HG03060 (cell line): ENCODE results near the gene SLC9A9.

Source experiments
- ATAC-seq: cut with Tn5 transposase; IDR thresholded peaks from one replicate; pipeline ENCODE4 v1.9.1; 2021; ENCODE audit warnings: low read depth, moderate number of reproducible peaks; ENCODE audit not compliant: unreplicated experiment

Gene SLC9A9

GRCh38 chr3:143653935-143654334 is 194.3 kb downstream of the SLC9A9 start:
- ATAC-seq = no peak

DNA sequence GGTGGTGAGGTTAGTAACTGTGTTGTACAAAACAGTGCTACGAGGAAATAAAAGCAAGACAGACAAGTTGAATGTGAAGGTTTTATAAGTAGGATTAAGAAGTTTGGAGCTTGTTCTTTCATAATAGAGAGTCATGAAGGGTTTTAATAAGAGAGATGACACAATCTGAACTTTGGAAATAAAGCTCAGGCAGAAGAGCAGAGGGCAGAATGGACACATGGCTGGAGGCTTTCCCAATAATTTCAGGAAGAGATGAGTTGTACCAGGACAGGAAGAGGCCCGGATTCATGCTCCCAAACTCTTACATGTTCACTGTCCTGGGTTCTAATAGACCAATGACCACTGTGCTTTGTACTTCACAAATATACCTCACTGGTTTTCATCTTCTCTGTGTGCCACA is 194.8 kb downstream of the SLC9A9 start:
- ATAC-seq = no peak

DNA sequence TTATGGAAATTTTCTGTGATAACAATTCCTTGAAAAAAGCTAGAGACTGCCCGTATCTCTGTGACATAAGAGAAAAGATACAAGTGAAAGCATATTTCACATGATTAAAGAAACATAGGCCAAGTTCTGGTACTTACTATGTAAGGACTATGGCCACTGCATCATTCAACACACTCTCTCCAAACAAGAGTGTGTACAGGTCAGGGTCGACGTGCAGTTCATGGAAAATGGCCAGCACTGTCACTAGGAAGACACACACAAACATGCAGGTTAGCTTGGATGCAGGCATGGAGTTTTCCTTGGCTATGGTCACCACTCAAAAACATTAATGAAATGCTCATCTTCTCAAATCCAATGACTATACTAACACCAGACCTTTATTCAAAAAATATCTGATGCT is 196.2 kb downstream of the SLC9A9 start:
- ATAC-seq = no peak

DNA sequence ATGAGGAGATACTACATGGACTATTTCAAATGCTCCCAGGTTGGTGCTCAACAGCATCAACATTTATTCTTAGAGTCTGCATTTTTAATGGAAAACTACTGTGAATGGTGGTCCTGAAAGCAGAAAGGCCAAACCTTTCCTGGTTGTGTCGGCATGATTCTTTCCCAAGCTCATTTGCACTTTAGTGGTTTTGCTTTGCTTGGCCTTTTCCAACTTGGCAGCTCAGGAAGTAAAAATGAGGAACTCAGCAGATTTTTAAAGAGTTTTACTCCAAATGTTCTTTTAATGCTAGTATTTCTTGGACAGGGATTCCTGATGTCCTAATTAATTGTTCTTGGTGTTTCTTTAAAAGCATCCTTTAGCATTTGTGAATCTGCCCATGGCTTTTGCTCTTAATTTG is 197.4 kb downstream of the SLC9A9 start:
- no peak for ATAC-seq

DNA sequence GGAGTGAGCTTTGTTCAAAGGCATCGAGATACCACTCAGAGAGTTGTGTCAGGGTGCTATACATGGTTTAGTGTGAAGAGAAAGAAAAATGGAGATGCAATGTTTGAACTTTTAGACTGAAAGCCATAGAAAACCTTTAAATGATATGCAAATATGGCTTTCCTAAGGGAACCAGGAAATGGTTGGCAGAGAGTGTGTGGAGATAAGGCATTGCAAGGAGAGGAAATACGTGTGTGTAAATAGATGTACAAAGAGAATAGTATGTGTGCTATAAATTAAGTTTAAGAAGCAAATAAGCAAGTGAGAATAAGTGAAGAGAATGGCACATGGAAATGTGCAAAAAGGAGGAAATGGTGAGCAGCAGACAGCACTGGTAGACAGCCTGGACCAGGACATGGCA is 198.1 kb downstream of the SLC9A9 start:
- ATAC-seq = no peak

DNA sequence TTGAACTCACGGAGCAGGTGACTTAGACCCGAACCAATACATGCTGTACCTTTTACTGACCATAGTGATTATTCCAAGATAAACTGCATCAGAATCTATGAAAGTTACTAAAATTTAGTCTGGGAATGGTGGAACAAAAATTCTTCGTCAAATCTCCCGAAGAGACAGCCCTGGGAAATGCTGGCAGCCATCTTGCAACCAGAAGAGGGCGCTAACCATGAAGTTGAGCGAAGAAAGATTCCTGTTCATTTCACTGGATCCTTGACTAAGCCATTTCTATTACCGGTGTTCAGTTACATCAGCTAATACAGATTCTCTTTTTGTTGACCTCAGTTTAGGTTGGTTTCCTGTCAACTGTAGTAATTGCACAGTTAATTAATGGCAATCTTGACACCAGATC is 199.6 kb downstream of the SLC9A9 start:
- no peak for ATAC-seq

DNA sequence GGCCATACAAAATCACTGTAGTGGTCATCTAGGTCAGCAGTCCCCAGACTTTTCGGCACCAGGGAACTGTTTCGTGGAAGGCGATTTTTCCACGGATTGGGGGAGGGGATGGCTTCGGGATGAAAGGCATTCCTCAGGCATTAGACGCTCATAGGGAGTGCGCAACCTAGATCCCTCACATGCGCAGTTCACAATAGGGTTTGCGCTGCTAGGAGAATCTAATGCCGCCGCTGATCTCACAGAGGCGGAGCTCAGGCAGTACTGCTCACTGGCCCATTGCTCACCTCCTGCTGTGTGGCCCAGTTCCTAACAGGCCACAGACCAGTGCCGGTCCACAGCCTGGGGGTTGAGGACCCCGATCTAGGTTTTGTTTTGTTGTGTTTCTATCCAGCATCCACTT is 200.1 kb downstream of the SLC9A9 start:
- ATAC-seq = no peak

GRCh38 chr3:143644370-143645089 is 203.7 kb downstream of the SLC9A9 start:
- no peak for ATAC-seq

GRCh38 chr3:143643905-143644304 is 204.4 kb downstream of the SLC9A9 start:
- no peak for ATAC-seq

DNA sequence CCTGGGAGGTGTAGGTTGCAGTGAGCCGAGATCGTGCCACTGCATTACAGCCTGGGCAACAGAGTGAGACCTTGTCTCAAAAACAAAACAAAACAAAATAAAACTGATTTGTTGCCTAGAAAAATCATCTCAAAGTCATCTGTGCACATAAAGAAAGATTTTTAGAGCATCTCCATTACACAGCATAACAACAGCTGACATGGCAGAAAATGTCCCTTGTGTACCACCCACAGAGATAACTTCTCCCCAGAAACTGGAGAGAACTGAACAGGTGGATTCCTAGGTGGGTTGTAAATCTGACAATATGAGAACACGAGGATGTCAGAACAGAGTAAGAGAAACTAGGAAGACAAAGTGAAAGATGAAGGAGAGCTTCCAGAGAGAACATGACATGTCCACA is 207.5 kb downstream of the SLC9A9 start:
- ATAC-seq = no peak

- no peak for ATAC-seq
These were observed 211.1 kb downstream of the SLC9A9 start for GRCh38 chr3:143637133-143637532.

DNA sequence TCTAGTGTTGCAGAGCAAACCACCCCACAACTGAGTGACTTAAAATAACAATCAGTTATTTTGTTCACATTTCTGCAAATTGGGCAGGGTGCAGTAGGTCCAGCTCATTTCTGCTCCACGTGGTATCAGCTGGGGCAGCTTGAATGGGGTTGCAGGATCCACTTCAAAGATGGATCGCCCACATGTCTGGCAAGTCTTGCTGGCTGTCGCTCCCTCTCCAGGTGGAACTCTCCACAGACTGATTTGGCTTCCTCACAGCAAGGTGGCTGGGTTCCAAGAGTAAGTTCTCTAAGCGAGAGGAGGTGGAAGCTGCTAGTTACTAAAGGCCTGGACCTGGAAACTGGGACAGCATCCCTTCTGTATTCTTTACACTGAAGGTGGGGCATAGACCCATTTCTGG is 213.3 kb downstream of the SLC9A9 start:
- no peak for ATAC-seq

GRCh38 chr3:143634427-143634826 is 213.8 kb downstream of the SLC9A9 start:
- ATAC-seq = no peak

- ATAC-seq = no peak
These were observed 214.5 kb downstream of the SLC9A9 start for GRCh38 chr3:143633816-143634215.

GRCh38 chr3:143629726-143630125 is 218.5 kb downstream of the SLC9A9 start:
- no peak for ATAC-seq

DNA sequence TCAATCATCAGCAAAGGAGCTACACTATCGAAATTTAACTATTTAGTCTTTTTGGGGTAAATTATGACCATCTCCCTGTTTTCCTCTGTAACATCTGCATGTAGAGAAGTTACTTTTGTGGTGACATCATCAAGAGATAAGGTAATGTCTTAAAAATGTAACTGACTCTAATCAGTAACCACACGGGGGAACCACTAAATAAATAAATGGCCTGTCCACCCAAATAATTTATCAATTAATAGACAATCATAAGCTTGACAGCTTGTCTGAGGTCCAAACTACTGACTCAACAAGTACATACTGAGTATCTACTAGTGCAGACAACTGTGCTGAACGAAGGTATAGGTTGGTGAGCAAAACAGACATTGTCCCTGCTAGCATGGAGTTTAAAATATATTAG is 219.3 kb downstream of the SLC9A9 start:
- no peak for ATAC-seq

DNA sequence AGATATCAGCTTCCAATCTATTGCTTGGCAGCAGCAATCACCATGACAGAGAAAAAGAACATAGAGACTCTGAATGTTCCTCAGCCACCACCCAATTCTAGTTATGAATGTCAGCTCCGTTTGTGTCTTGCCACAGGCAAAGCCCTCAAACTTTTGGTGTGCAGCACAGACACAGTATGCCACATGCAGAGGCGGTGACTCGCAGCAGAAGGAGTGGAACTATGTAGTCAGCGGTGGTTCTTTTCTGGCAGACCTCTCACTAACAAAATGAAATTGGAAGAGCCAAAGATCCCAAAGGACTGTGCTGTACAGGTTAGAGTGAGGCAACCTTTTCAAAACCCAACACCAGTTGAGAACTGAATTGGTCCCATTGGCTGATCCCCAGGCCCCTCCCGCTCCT is 220.9 kb downstream of the SLC9A9 start:
- ATAC-seq = no peak

DNA sequence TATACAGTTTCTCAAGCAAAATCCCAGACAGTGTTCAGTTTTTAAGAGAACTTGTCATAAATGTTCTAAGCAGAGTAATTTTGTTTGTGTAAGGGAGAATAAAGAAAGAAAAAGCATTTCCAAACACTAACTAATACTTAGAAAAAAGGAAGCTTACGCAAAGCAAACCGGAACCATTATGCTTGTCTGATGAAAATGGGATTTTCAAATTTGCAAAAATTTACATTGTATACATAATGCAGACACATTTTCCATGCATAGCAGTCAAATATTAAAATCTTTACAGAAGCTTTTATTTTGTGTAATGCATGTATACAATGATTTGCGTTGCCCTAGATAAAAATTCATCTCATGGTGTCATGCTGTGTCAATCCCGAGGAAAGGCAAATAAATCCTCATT is 229.0 kb downstream of the SLC9A9 start:
- ATAC-seq = no peak

GRCh38 chr3:143617050-143617449 is 231.2 kb downstream of the SLC9A9 start:
- ATAC-seq = no peak

DNA sequence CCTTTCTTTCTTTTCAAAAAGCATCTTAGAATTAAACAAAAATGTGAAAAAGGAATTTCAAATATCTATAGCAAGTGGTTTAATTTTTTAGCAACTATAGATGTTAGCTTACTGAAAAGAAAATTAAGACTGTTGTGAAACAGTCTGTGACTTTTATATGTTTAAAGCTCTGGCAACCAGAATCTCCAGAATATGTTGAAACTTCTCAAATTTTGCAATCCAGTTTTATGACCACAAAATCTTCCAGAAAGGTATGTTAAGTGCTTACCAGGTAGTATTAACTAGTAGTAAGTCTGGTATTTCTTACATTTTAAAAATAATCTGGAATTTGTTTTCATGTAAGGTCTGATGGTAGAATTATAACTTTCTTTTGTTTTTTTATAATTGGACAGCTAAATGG is 235.0 kb downstream of the SLC9A9 start:
- ATAC-seq = no peak

DNA sequence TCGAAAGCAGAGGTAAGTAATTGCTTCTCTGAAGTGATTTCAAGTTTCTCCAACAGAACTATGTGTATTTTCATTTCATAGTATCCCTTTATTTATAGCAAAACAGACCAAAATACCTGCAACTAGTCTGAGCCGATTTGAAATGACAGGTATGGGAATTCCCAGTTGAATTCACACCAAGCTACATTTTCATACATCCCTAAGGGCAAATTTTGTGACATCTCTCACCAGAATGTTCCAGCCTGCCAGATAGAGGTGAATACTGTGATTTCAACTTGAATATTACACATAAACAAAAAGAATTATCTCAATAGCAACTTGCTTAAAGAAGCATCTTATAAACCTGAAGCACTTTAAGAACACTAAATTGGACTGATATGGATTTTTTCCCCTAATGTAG is 235.7 kb downstream of the SLC9A9 start:
- ATAC-seq = no peak

GRCh38 chr3:143608966-143609365 is 239.3 kb downstream of the SLC9A9 start:
- ATAC-seq = no peak
